Breast epithelium (tissue), 4 donors: Measurements from ENCODE around the gene CBLC. TPM values are rescaled to one million over a fixed set of nuclear protein-coding genes. Genes with fewer than 3 reads are reported as not detected.

ENCODE experiments used
- DNase-seq, 2 donors: peaks; one replicate each; pipeline ENCODE4 v3.0.0-alpha.2; 2019; ENCODE audit warnings: low spot score in 2 of 2
- H3K27ac ChIP-seq, 2 donors: fragments of 200-600 bp; sonication (generic) in 1 of 2; one replicate each; pipeline ENCODE4 v1.5.1; 2016 to 2019; ENCODE audit warnings: mild to moderate bottlenecking in 1 of 2
- H3K27me3 ChIP-seq, 2 donors: fragments of 200-600 bp; sonication (generic) in 1 of 2; one replicate each; pipeline versions ENCODE4 v1.5.1 to v1.6.0; 2017 to 2019; ENCODE audit warnings: control low read depth in 1 of 2, mild to moderate bottlenecking in 1 of 2
- H3K36me3 ChIP-seq: fragments of 200-600 bp; one replicate; pipeline ENCODE4 v1.5.1; 2019
- H3K4me1 ChIP-seq, 2 donors: fragments of 200-600 bp; sonication (generic); one replicate each; pipeline ENCODE4 v1.5.1; 2016 to 2019; ENCODE audit warnings: control low read depth in 1 of 2
- H3K4me3 ChIP-seq, 3 donors: fragments of 200-600 bp; sonication (generic); 1 replicate in 2 of 3; 2 replicates in 1 of 3; pipeline ENCODE4 v1.5.1; 2016 to 2019; ENCODE audit warnings: mild to moderate bottlenecking in 3 of 3, moderate library complexity in 2 of 3
- H3K9me3 ChIP-seq, 2 donors: fragments of 200-600 bp; sonication (generic) in 1 of 2; one replicate each; pipeline ENCODE4 v1.5.1; 2016 to 2019; ENCODE audit warnings: control low read depth in 1 of 2
- POLR2A ChIP-seq: fragments of 450-650 bp; IDR thresholded peaks from one replicate; pipeline ENCODE4 v1.6.1; 2016; ENCODE audit warnings: antibody characterized with exemption, mild to moderate bottlenecking, moderate library complexity
- POLR2AphosphoS5 ChIP-seq, 3 donors: sonication (generic); formaldehyde crosslinking; IDR thresholded peaks; one replicate each; pipeline ENCODE4 v1.6.1; 2017; ENCODE audit warnings: antibody characterized with exemption in 3 of 3
- intact Hi-C: fragments of 100-400 bp; cut with DNase I; formaldehyde crosslinking; loops from one replicate; pipeline ENCODE4 v1.15.1; 2023; ENCODE audit warnings: low total_unique reads
- total RNA-seq, 3 donors: library from RNA; depleted of rRNA; stranded (reverse); fragments of >200 nt; gene quantifications; one replicate each; pipeline ENCODE4 v1.1.0, GENCODE V29; 2016
- TF ChIP-seq, protein P1 (sequence below), 3 donors: fragments of 450-650 bp; IDR thresholded peaks; one replicate each; pipeline ENCODE4 v1.5.1; 2016 to 2017; ENCODE audit warnings: antibody characterized with exemption in 3 of 3, mild to moderate bottlenecking in 3 of 3, moderate library complexity in 3 of 3

Gene CBLC
- total RNA-seq, 3 donors from 2014 or later, result 15.7 to 18.1 TPM; not detected in 1

DNA sequence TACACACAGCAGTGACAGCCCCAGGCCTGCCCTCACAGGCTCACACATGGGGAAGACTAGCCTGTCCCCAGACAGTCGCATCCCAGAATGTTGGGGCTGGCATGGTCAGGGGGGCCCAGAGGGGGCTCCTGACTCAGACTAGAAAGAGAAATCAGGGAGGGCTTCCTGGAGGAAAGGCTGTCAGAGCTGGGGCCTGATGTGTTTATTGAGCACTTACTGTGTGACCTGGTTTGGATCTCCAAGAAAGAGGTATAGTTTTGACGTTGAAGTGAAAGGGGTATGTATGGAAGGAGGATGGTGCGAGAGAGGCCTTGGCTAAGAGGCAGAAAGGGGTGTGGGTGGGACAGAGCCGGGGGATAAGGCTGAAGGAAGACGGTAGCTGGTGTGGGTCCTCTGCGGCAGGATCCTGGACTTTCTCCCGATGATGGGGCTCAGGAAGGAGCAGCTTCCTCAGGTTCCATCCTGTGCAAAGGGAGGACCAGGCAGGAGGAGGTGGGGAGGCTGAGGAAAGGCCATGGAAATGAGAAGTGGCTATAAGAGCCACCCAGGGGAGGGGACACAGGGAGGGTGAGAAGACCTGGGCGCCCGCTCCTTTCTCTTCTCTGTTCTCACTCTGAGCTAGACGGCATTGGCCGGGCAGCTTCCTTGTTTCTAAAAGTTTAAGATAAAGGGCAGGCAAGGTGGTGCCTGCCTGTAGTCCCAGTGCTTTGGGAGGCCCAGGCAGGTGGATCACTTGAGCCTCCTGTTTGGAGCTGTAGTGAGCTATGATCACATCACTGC, 45.3 kb upstream of the CBLC start:
- TF ChIP-seq, protein P1, sequence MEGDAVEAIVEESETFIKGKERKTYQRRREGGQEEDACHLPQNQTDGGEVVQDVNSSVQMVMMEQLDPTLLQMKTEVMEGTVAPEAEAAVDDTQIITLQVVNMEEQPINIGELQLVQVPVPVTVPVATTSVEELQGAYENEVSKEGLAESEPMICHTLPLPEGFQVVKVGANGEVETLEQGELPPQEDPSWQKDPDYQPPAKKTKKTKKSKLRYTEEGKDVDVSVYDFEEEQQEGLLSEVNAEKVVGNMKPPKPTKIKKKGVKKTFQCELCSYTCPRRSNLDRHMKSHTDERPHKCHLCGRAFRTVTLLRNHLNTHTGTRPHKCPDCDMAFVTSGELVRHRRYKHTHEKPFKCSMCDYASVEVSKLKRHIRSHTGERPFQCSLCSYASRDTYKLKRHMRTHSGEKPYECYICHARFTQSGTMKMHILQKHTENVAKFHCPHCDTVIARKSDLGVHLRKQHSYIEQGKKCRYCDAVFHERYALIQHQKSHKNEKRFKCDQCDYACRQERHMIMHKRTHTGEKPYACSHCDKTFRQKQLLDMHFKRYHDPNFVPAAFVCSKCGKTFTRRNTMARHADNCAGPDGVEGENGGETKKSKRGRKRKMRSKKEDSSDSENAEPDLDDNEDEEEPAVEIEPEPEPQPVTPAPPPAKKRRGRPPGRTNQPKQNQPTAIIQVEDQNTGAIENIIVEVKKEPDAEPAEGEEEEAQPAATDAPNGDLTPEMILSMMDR (IDR thresholded peaks at IDR 0.05), result no peak
- TF ChIP-seq POLR2A (no peak), POLR2AphosphoS5 (IDR thresholded peaks at IDR 0.05) (no peak)
- no peak for DNase-seq
- no peak overlapping the region for H3K4me3 ChIP-seq
- no peaks in the 10 kb centered on the region for H3K27me3 ChIP-seq
- H3K36me3 ChIP-seq, result no peaks in the 10 kb centered on the region
- H3K9me3 ChIP-seq, result no peaks in the 10 kb centered on the region
- H3K27ac ChIP-seq, result peak overlapping the region in 1 of 2 donors; percentile 12
- no peaks in the 10 kb centered on the region for H3K4me1 ChIP-seq
- intact Hi-C loops, result no loop called here

- Histone ChIP-seq H3K27me3 (no peaks in the 10 kb centered on the region), H3K4me1 (peaks cover 0 to 5% of the 10 kb centered on the region in 2 donors), H3K9me3 (no peaks in the 10 kb centered on the region), H3K4me3 (no peak overlapping the region), H3K36me3 (no peaks in the 10 kb centered on the region), H3K27ac (no peak overlapping the region)
- intact Hi-C loops, result no loop called here
- TF ChIP-seq POLR2AphosphoS5 (IDR thresholded peaks at IDR 0.05) (no peak), POLR2A (no peak)
- TF ChIP-seq, protein P1 (IDR thresholded peaks at IDR 0.05), result no peak
- no peak for DNase-seq
These were observed 43.3 kb upstream of the CBLC start for GRCh38 chr19:44734357-44734756.

DNA sequence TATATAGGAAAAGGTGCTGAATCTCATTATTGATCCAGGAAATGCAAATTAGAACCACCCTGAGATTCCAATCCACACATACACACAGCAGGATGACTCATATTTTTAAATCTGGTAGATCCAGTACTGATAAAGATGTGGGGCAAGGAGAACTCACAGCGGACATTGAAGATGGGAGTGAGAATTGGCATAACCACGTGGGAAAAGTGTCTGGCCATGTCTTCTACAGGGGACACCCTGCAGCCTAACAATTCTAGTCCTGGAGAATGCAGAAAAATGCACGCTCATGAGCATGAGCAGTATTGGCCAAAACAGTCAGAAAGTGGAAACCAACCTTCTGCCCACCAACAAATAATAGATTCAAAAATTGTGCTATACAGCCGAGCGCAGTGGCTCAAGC, 42.7 kb upstream of the CBLC start:
- Histone ChIP-seq H3K27ac (no peak overlapping the region), H3K36me3 (no peaks in the 10 kb centered on the region), H3K4me3 (no peak overlapping the region), H3K9me3 (no peaks in the 10 kb centered on the region), H3K4me1 (peaks cover 0 to 5% of the 10 kb centered on the region in 2 donors), H3K27me3 (no peaks in the 10 kb centered on the region)
- no peak for DNase-seq
- TF ChIP-seq, protein P1 (IDR thresholded peaks at IDR 0.05), result no peak
- TF ChIP-seq POLR2AphosphoS5 (IDR thresholded peaks at IDR 0.05) (no peak), POLR2A (no peak)
- intact Hi-C loops, result no loop called here

DNA sequence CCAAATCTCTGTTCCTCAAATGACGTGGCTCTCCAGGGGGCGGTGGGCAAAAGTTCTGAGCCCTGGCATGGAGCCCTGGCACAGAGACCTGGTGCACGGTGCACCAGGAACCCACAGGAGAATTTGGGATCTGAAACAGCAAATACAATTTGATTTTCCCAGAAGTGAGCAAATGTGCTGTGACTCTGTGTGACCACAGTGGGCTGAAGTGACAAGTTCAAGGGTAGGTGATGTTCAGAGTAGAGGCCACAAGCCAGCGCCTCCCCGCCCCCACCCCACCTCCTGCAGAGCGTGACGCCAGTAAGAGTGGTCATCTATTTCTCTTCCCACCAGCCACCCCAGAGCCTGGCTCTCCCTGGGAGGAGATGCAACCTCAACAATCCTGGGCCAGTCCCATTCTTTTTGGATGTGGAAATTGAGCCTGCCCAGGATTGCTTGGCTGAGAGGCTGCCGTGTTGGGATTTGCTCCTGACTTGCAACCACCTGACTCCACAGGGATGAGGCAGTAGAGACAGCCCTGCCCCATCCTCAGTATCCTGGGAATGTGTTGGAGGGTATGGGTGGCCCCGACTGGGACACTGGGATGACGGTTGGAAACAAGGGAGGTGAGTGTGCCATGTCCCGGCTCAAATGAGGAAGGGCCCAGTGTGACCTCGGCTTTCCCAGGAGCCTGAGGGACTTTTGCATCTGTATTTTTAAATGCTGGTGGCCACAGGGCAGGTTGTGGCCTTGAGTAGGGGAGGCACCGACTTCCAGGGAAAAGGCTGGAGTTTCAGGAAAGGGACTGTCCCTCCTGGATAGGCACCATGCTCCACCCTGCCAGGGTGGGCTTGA, 40.2 kb upstream of the CBLC start:
- intact Hi-C loops, result no loop called here
- Histone ChIP-seq H3K27ac (peak overlapping the region; percentile 54 to 78), H3K27me3 (no peaks in the 10 kb centered on the region), H3K9me3 (no peaks in the 10 kb centered on the region), H3K36me3 (no peaks in the 10 kb centered on the region), H3K4me3 (no peak overlapping the region), H3K4me1 (peaks cover 10 to 11% of the 10 kb centered on the region in 2 donors)
- no peak for TF ChIP-seq POLR2AphosphoS5 (IDR thresholded peaks at IDR 0.05)
- no peak for TF ChIP-seq POLR2A
- TF ChIP-seq, protein P1 (IDR thresholded peaks at IDR 0.05), result no peak
- DNase-seq, result no peak

- intact Hi-C loops, result no loop called here
- Histone ChIP-seq H3K27me3 (no peaks in the 10 kb centered on the region), H3K9me3 (no peaks in the 10 kb centered on the region), H3K27ac (peak overlapping the region; percentile 54 to 78), H3K36me3 (no peaks in the 10 kb centered on the region), H3K4me3 (no peak overlapping the region), H3K4me1 (peaks cover 16 to 18% of the 10 kb centered on the region in 2 donors)
- no peak for DNase-seq
- TF ChIP-seq POLR2A (no peak), POLR2AphosphoS5 (IDR thresholded peaks at IDR 0.05) (no peak)
- TF ChIP-seq, protein P1 (IDR thresholded peaks at IDR 0.05), result no peak
These were observed 39.6 kb upstream of the CBLC start for GRCh38 chr19:44738136-44738535.
